GM12878 (cell line): ENCODE data around the gene KRTAP5-6. TPM values are rescaled to one million over a fixed set of nuclear protein-coding genes. Genes with fewer than 3 reads are reported as not detected.

Experiments used
- ATAC-seq: fragments of 200-7000 bp; cut with Tn5 transposase; 3 replicates; pipeline ENCODE4 v1.9.1; 2020; ENCODE audit warnings: mild to moderate bottlenecking, moderate library complexity
- BruUV-seq: library from RNA; stranded (reverse); fragments of 400-500 nt; replicated peaks from 2 replicates; lab custom pipeline; 2021; lab: Mats Ljungman, UMichigan
- CTCF ChIA-PET: fragments of 300-600 bp; sonication (Branson Sonifier 250); formaldehyde crosslinking; extraction: SDS; loops from one replicate; lab custom pipeline; 2021; ENCODE audit warnings: inconsistent platforms; lab: Yijun Ruan, JAX
- POLR2A ChIA-PET: fragments of 350-600 bp; formaldehyde crosslinking; extraction: SDS; loops from one replicate; lab custom pipeline; 2021; ENCODE audit warnings: inconsistent platforms; lab: Charles Lee
- RAD21 ChIA-PET: fragments of 300-600 bp; sonication (Branson Sonifier 250); formaldehyde crosslinking; loops from one replicate; lab custom pipeline; 2023; ENCODE audit warnings: antibody characterized with exemption; ENCODE audit not compliant: unreplicated experiment; lab: Charles Lee
- SMC1A ChIA-PET: fragments of 300-600 bp; sonication (Branson Sonifier 250); formaldehyde crosslinking; loops from one replicate; lab custom pipeline; 2023; ENCODE audit not compliant: unreplicated experiment, uncharacterized antibody; lab: Charles Lee
- DNase-seq: peaks from one replicate; pipeline ENCODE4 v3.0.0-alpha.2; 2011; ENCODE audit warnings: low read depth, low spot score
- FAIRE-seq: peaks from 3 replicates; lab custom pipeline; 2011; peaks lifted over from hg19 to GRCh38; lab: Jason Lieb, UNC
- H2AFZ ChIP-seq: 2 replicates; pipeline ENCODE4 v1.6.0; 2011; ENCODE audit warnings: low read depth, low read length, control low read depth; ENCODE audit not compliant: control insufficient read depth
- H3K27ac ChIP-seq: 2 replicates; pipeline ENCODE4 v1.5.1; 2011; ENCODE audit warnings: control low read depth; ENCODE audit not compliant: control insufficient read depth, insufficient read depth
- H3K27me3 ChIP-seq, 2 experiments: replicated peaks in 1 of 2; 2 replicates each; pipeline versions ENCODE4 v1.6.0 to v1.6.1; 2011; ENCODE audit warnings: low read length in 1 of 2; ENCODE audit not compliant: control insufficient read depth in 2 of 2, insufficient read depth in 2 of 2
- H3K36me3 ChIP-seq, 2 experiments: 2 replicates each; pipeline ENCODE4 v1.5.1; 2011; ENCODE audit warnings: low read length in 1 of 2; ENCODE audit not compliant: control insufficient read depth in 2 of 2, insufficient read depth in 2 of 2
- H3K4me1 ChIP-seq: 2 replicates; pipeline ENCODE4 v1.6.1; 2011; ENCODE audit warnings: mild to moderate bottlenecking, low read length, moderate library complexity, mixed read lengths; ENCODE audit not compliant: control insufficient read depth, insufficient read depth
- H3K4me2 ChIP-seq: 2 replicates; pipeline ENCODE4 v1.6.0; 2011; ENCODE audit warnings: control low read depth; ENCODE audit not compliant: control insufficient read depth, insufficient read depth
- H3K4me3 ChIP-seq: fragments of 200-600 bp; sonication (generic); 2 replicates; pipeline ENCODE4 v1.5.1; 2016
- H3K79me2 ChIP-seq: 2 replicates; pipeline ENCODE4 v1.6.0; 2011; ENCODE audit warnings: low read length; ENCODE audit not compliant: control insufficient read depth, insufficient read depth
- H3K9ac ChIP-seq: 2 replicates; pipeline ENCODE4 v1.8.0; 2011; ENCODE audit warnings: low read length, control low read depth, mixed read lengths; ENCODE audit not compliant: control insufficient read depth, insufficient read depth
- H3K9me3 ChIP-seq: replicated peaks from 3 replicates; pipeline ENCODE4 v1.5.1; 2011; ENCODE audit warnings: mild to moderate bottlenecking, low read length; ENCODE audit not compliant: control insufficient read depth, insufficient read depth
- H4K20me1 ChIP-seq: 2 replicates; pipeline ENCODE4 v1.6.0; 2011; ENCODE audit not compliant: control insufficient read depth, insufficient read depth
- MTA3 ChIP-seq: IDR thresholded peaks from 2 replicates; pipeline ENCODE4 v1.6.1; 2012; ENCODE audit warnings: low read length, inconsistent platforms, borderline replicate concordance
- RUNX3 ChIP-seq: IDR thresholded peaks from 2 replicates; pipeline ENCODE4 v1.6.1; 2012; ENCODE audit warnings: low read length, inconsistent platforms
- WGBS: methylation state at CpG from one replicate; pipeline ENCODE4 v1.1.6; 2016; ENCODE audit warnings: low lambda C conversion rate; ENCODE audit not compliant: insufficient replicate concordance, insufficient coverage; ENCODE audit errors: missing lambda C conversion rate; 5-methylcytosine and 5-hydroxymethylcytosine counted together
- in situ Hi-C: fragments of 300-500 bp; cut with MboI; formaldehyde crosslinking; loops from 9 replicates; pipeline ENCODE4 v1.14.3; 2018; ENCODE audit warnings: mixed read lengths
- intact Hi-C: fragments of 100-400 bp; cut with micrococcal nuclease; formaldehyde crosslinking; loops from one replicate; pipeline ENCODE4 v1.14.2; 2022; ENCODE audit not compliant: unreplicated experiment
- polyA plus RNA-seq, 11 experiments: library from polyadenylated mRNA; depleted of rRNA in 4 of 11; unstranded in 6 of 11; stranded (reverse) in 5 of 11; fragments of >200 nt; fragmentation: Nextera tagmentation in 4 of 11; fragmentation: Illumina TruSeq in 1 of 11; extraction: Ambion mirVana in 4 of 11; extraction: Trizol in 1 of 11; gene quantifications; 1 replicate in 1 of 11; 2 replicates in 10 of 11; pipeline versions ENCODE4 v1.2.1 to v1.2.3, GENCODE V29; 2011 to 2016; ENCODE audit warnings: inconsistent platforms in 2 of 11, missing spikeins in 2 of 11, low read depth in 1 of 11
- total RNA-seq, 4 experiments: library from RNA; depleted of rRNA in 3 of 4; stranded (reverse); fragments of >200 nt in 3 of 4; fragmentation: Illumina TruSeq in 1 of 4; extraction: Trizol in 1 of 4; gene quantifications; 2 replicates each; pipeline versions ENCODE4 v1.2.1 to v1.2.3, GENCODE V29; 2013 to 2021
- TF ChIP-seq, protein P1 (sequence below): IDR thresholded peaks from 2 replicates; pipeline ENCODE4 v1.6.1; 2012; ENCODE audit warnings: improper control_type of control experiment, low read depth, low read length; ENCODE audit not compliant: insufficient replicate concordance
- TF ChIP-seq, protein P2 (sequence below): fragments of 450-650 bp; formaldehyde crosslinking; IDR thresholded peaks from 2 replicates; pipeline ENCODE4 v1.5.0; 2022; ENCODE audit warnings: mild to moderate bottlenecking, missing genetic modification characterization

Gene KRTAP5-6
- total and polyA plus RNA-seq, 10 of the 15 experiments (the other 5 are each of a cell fraction or from before 2014, with no cell fraction given), result not detected

GRCh38 chr11:1740786-1741530 lies 44.0 kb downstream of the KRTAP5-6 start (continued):
- TF ChIP-seq, protein P1, sequence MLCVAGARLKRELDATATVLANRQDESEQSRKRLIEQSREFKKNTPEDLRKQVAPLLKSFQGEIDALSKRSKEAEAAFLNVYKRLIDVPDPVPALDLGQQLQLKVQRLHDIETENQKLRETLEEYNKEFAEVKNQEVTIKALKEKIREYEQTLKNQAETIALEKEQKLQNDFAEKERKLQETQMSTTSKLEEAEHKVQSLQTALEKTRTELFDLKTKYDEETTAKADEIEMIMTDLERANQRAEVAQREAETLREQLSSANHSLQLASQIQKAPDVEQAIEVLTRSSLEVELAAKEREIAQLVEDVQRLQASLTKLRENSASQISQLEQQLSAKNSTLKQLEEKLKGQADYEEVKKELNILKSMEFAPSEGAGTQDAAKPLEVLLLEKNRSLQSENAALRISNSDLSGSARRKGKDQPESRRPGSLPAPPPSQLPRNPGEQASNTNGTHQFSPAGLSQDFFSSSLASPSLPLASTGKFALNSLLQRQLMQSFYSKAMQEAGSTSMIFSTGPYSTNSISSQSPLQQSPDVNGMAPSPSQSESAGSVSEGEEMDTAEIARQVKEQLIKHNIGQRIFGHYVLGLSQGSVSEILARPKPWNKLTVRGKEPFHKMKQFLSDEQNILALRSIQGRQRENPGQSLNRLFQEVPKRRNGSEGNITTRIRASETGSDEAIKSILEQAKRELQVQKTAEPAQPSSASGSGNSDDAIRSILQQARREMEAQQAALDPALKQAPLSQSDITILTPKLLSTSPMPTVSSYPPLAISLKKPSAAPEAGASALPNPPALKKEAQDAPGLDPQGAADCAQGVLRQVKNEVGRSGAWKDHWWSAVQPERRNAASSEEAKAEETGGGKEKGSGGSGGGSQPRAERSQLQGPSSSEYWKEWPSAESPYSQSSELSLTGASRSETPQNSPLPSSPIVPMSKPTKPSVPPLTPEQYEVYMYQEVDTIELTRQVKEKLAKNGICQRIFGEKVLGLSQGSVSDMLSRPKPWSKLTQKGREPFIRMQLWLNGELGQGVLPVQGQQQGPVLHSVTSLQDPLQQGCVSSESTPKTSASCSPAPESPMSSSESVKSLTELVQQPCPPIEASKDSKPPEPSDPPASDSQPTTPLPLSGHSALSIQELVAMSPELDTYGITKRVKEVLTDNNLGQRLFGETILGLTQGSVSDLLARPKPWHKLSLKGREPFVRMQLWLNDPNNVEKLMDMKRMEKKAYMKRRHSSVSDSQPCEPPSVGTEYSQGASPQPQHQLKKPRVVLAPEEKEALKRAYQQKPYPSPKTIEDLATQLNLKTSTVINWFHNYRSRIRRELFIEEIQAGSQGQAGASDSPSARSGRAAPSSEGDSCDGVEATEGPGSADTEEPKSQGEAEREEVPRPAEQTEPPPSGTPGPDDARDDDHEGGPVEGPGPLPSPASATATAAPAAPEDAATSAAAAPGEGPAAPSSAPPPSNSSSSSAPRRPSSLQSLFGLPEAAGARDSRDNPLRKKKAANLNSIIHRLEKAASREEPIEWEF, result no peak
- TF ChIP-seq, all 136 proteins: peak for 0

- Histone ChIP-seq H3K4me3 (no peak overlapping the region), H3K27me3 (no peaks in the 10 kb centered on the region), H4K20me1 (no peaks in the 10 kb centered on the region), H3K4me1 (no peaks in the 10 kb centered on the region), H3K9me3 (no peaks in the 10 kb centered on the region; the same call in 2 of the 3 replicates), H3K4me2 (no peak overlapping the region), H3K9ac (no peak overlapping the region), H2AFZ (no peak overlapping the region), H3K36me3 (no peaks in the 10 kb centered on the region), H3K79me2 (no peaks in the 10 kb centered on the region), H3K27ac (no peak overlapping the region)
- SMC1A ChIA-PET, result no interaction called here
- RAD21 ChIA-PET, result no interaction called here
- FAIRE-seq (no peak), DNase-seq (no peak), ATAC-seq (no peak)
- CTCF ChIA-PET, result no interaction called here
- intact Hi-C loops (no loop called here), in situ Hi-C loops (no loop called here)
- 57% methylated on average over 4 of the region's 4 CpGs for WGBS
- no peak for TF ChIP-seq MTA3
- no peak for TF ChIP-seq RUNX3
- TF ChIP-seq, protein P2, sequence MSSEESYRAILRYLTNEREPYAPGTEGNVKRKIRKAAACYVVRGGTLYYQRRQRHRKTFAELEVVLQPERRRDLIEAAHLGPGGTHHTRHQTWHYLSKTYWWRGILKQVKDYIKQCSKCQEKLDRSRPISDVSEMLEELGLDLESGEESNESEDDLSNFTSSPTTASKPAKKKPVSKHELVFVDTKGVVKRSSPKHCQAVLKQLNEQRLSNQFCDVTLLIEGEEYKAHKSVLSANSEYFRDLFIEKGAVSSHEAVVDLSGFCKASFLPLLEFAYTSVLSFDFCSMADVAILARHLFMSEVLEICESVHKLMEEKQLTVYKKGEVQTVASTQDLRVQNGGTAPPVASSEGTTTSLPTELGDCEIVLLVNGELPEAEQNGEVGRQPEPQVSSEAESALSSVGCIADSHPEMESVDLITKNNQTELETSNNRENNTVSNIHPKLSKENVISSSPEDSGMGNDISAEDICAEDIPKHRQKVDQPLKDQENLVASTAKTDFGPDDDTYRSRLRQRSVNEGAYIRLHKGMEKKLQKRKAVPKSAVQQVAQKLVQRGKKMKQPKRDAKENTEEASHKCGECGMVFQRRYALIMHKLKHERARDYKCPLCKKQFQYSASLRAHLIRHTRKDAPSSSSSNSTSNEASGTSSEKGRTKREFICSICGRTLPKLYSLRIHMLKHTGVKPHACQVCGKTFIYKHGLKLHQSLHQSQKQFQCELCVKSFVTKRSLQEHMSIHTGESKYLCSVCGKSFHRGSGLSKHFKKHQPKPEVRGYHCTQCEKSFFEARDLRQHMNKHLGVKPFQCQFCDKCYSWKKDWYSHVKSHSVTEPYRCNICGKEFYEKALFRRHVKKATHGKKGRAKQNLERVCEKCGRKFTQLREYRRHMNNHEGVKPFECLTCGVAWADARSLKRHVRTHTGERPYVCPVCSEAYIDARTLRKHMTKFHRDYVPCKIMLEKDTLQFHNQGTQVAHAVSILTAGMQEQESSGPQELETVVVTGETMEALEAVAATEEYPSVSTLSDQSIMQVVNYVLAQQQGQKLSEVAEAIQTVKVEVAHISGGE (CRISPR knock-in tag), result no peak
- POLR2A ChIA-PET, result no interaction called here
- no TSS peak for BruUV-seq
These were observed 44.7 kb downstream of the KRTAP5-6 start for GRCh38 chr11:1741741-1742140.
